ENCODE measurements around the gene HUNK. TPM values are rescaled to one million over a fixed set of nuclear protein-coding genes. Genes with fewer than 3 reads are reported as not detected.

Gene HUNK
- total and polyA plus RNA-seq, 2 experiments from 2014 or later: 1.6 to 5.1 TPM

DNA sequence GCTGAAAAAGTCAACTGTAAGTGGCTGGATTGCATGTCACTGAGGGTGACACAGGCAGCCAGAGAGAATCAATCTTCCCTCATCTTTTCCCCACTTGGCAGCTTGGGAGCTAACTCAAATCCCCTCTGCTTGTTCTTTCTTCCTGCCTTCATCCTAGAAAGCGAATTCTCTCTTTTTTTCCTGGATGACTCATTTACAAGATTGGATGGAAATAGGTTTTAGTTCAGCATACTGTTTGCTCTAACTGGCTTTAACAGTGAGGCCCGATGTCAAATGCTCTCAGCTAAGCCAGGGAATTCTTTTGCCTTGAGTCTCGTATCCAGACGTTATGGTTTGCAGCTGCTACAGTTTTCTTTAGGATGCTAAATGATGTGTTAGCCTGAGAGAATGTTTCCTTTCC, 72.7 kb downstream of the HUNK start:
- Mint-ChIP-seq H3K4me3 (no peak overlapping the region), H3K27me3 (ENCODE audit: insufficient read depth, low read depth, poor library complexity) (peaks cover 8% of the 10 kb centered on the region), H3K4me1 (peaks cover 34% of the 10 kb centered on the region), H3K36me3 (ENCODE audit: low read depth) (peaks cover 8% of the 10 kb centered on the region; the same call in 2 of the 3 replicates), H3K27ac (no peak overlapping the region), H3K9me3 (no peaks in the 10 kb centered on the region)
- TF ChIP-seq EZH2phosphoT487 (IDR thresholded peaks at IDR 0.05; ENCODE audit: unreplicated experiment) (no peak), POLR2AphosphoS5 (IDR thresholded peaks at IDR 0.05; ENCODE audit: low read depth) (no peak), ZNF331 (CRISPR knock-in tag; IDR thresholded peaks at IDR 0.05; ENCODE audit: low read depth) (no peak), ZNF114 (CRISPR knock-in tag; IDR thresholded peaks at IDR 0.05) (no peak), JUNB (IDR thresholded peaks at IDR 0.05; ENCODE audit: unreplicated experiment) (no peak), EZH2 (IDR thresholded peaks at IDR 0.05; ENCODE audit: low read depth, unreplicated experiment) (no peak), CREB1 (CRISPR knock-in tag; IDR thresholded peaks at IDR 0.05; ENCODE audit: low read depth) (no peak)
- TF ChIP-seq, protein P1, sequence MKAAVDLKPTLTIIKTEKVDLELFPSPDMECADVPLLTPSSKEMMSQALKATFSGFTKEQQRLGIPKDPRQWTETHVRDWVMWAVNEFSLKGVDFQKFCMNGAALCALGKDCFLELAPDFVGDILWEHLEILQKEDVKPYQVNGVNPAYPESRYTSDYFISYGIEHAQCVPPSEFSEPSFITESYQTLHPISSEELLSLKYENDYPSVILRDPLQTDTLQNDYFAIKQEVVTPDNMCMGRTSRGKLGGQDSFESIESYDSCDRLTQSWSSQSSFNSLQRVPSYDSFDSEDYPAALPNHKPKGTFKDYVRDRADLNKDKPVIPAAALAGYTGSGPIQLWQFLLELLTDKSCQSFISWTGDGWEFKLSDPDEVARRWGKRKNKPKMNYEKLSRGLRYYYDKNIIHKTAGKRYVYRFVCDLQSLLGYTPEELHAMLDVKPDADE (IDR thresholded peaks at IDR 0.05): no peak
- TF ChIP-seq, protein P2, sequence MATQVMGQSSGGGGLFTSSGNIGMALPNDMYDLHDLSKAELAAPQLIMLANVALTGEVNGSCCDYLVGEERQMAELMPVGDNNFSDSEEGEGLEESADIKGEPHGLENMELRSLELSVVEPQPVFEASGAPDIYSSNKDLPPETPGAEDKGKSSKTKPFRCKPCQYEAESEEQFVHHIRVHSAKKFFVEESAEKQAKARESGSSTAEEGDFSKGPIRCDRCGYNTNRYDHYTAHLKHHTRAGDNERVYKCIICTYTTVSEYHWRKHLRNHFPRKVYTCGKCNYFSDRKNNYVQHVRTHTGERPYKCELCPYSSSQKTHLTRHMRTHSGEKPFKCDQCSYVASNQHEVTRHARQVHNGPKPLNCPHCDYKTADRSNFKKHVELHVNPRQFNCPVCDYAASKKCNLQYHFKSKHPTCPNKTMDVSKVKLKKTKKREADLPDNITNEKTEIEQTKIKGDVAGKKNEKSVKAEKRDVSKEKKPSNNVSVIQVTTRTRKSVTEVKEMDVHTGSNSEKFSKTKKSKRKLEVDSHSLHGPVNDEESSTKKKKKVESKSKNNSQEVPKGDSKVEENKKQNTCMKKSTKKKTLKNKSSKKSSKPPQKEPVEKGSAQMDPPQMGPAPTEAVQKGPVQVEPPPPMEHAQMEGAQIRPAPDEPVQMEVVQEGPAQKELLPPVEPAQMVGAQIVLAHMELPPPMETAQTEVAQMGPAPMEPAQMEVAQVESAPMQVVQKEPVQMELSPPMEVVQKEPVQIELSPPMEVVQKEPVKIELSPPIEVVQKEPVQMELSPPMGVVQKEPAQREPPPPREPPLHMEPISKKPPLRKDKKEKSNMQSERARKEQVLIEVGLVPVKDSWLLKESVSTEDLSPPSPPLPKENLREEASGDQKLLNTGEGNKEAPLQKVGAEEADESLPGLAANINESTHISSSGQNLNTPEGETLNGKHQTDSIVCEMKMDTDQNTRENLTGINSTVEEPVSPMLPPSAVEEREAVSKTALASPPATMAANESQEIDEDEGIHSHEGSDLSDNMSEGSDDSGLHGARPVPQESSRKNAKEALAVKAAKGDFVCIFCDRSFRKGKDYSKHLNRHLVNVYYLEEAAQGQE (IDR thresholded peaks at IDR 0.05; ENCODE audit: unreplicated experiment): no peak
- TF ChIP-seq, protein P3, sequence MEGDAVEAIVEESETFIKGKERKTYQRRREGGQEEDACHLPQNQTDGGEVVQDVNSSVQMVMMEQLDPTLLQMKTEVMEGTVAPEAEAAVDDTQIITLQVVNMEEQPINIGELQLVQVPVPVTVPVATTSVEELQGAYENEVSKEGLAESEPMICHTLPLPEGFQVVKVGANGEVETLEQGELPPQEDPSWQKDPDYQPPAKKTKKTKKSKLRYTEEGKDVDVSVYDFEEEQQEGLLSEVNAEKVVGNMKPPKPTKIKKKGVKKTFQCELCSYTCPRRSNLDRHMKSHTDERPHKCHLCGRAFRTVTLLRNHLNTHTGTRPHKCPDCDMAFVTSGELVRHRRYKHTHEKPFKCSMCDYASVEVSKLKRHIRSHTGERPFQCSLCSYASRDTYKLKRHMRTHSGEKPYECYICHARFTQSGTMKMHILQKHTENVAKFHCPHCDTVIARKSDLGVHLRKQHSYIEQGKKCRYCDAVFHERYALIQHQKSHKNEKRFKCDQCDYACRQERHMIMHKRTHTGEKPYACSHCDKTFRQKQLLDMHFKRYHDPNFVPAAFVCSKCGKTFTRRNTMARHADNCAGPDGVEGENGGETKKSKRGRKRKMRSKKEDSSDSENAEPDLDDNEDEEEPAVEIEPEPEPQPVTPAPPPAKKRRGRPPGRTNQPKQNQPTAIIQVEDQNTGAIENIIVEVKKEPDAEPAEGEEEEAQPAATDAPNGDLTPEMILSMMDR (conservative IDR thresholded peaks at IDR 0.05; ENCODE audit: low read depth in 2 of 2): no peak
- TF ChIP-seq, protein P4, sequence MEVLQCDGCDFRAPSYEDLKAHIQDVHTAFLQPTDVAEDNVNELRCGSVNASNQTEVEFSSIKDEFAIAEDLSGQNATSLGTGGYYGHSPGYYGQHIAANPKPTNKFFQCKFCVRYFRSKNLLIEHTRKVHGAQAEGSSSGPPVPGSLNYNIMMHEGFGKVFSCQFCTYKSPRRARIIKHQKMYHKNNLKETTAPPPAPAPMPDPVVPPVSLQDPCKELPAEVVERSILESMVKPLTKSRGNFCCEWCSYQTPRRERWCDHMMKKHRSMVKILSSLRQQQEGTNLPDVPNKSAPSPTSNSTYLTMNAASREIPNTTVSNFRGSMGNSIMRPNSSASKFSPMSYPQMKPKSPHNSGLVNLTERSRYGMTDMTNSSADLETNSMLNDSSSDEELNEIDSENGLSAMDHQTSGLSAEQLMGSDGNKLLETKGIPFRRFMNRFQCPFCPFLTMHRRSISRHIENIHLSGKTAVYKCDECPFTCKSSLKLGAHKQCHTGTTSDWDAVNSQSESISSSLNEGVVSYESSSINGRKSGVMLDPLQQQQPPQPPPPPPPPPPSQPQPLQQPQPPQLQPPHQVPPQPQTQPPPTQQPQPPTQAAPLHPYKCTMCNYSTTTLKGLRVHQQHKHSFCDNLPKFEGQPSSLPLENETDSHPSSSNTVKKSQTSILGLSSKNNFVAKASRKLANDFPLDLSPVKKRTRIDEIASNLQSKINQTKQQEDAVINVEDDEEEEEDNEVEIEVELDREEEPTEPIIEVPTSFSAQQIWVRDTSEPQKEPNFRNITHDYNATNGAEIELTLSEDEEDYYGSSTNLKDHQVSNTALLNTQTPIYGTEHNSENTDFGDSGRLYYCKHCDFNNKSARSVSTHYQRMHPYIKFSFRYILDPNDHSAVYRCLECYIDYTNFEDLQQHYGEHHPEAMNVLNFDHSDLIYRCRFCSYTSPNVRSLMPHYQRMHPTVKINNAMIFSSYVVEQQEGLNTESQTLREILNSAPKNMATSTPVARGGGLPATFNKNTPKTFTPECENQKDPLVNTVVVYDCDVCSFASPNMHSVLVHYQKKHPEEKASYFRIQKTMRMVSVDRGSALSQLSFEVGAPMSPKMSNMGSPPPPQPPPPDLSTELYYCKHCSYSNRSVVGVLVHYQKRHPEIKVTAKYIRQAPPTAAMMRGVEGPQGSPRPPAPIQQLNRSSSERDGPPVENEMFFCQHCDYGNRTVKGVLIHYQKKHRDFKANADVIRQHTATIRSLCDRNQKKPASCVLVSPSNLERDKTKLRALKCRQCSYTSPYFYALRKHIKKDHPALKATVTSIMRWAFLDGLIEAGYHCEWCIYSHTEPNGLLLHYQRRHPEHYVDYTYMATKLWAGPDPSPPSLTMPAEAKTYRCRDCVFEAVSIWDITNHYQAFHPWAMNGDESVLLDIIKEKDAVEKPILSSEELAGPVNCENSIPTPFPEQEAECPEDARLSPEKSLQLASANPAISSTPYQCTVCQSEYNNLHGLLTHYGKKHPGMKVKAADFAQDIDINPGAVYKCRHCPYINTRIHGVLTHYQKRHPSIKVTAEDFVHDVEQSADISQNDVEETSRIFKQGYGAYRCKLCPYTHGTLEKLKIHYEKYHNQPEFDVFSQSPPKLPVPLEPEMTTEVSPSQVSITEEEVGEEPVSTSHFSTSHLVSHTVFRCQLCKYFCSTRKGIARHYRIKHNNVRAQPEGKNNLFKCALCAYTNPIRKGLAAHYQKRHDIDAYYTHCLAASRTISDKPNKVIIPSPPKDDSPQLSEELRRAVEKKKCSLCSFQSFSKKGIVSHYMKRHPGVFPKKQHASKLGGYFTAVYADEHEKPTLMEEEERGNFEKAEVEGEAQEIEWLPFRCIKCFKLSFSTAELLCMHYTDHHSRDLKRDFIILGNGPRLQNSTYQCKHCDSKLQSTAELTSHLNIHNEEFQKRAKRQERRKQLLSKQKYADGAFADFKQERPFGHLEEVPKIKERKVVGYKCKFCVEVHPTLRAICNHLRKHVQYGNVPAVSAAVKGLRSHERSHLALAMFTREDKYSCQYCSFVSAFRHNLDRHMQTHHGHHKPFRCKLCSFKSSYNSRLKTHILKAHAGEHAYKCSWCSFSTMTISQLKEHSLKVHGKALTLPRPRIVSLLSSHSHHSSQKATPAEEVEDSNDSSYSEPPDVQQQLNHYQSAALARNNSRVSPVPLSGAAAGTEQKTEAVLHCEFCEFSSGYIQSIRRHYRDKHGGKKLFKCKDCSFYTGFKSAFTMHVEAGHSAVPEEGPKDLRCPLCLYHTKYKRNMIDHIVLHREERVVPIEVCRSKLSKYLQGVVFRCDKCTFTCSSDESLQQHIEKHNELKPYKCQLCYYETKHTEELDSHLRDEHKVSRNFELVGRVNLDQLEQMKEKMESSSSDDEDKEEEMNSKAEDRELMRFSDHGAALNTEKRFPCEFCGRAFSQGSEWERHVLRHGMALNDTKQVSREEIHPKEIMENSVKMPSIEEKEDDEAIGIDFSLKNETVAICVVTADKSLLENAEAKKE (CRISPR knock-in tag; IDR thresholded peaks at IDR 0.05): no peak
- Histone ChIP-seq H3K4me2 (no peak overlapping the region), H3K79me2 (replicated peaks; ENCODE audit: insufficient read depth) (no peaks in the 10 kb centered on the region; the same call in 1 of the 2 replicates), H3K27ac (ENCODE audit: low read depth) (no peak overlapping the region), H3K27me3 (ENCODE audit: insufficient read depth) (no peaks in the 10 kb centered on the region), H3F3A (replicated peaks; ENCODE audit: low read depth) (no peaks in the 10 kb centered on the region), H3K9me2 (ENCODE audit: insufficient read depth) (no peaks in the 10 kb centered on the region), H2AFZ (no peak overlapping the region), H3K4me3 (no peak overlapping the region), H3K36me3 (ENCODE audit: insufficient read depth) (no peaks in the 10 kb centered on the region), H3K4me1 (ENCODE audit: insufficient read depth) (peaks cover 41% of the 10 kb centered on the region), H4K20me1 (replicated peaks; ENCODE audit: insufficient read depth) (no peaks in the 10 kb centered on the region)
- ATAC-seq (no peak), DNase-seq (ENCODE audit: low spot score) (no peak)
